Breast epithelium (tissue), 4 donors: Measurements from ENCODE around the gene SYCP1. TPM values are rescaled to one million over a fixed set of nuclear protein-coding genes. Genes with fewer than 3 reads are reported as not detected.

Experiments used
- DNase-seq, 2 donors: peaks; one replicate each; pipeline ENCODE4 v3.0.0-alpha.2; 2019; ENCODE audit warnings: low spot score in 2 of 2
- H3K27ac ChIP-seq, 2 donors: fragments of 200-600 bp; sonication (generic) in 1 of 2; one replicate each; pipeline ENCODE4 v1.5.1; 2016 to 2019; ENCODE audit warnings: mild to moderate bottlenecking in 1 of 2
- H3K27me3 ChIP-seq, 2 donors: fragments of 200-600 bp; sonication (generic) in 1 of 2; one replicate each; pipeline versions ENCODE4 v1.5.1 to v1.6.0; 2017 to 2019; ENCODE audit warnings: control low read depth in 1 of 2, mild to moderate bottlenecking in 1 of 2
- H3K36me3 ChIP-seq: fragments of 200-600 bp; one replicate; pipeline ENCODE4 v1.5.1; 2019
- H3K4me1 ChIP-seq, 2 donors: fragments of 200-600 bp; sonication (generic); one replicate each; pipeline ENCODE4 v1.5.1; 2016 to 2019; ENCODE audit warnings: control low read depth in 1 of 2
- H3K4me3 ChIP-seq, 3 donors: fragments of 200-600 bp; sonication (generic); 1 replicate in 2 of 3; 2 replicates in 1 of 3; pipeline ENCODE4 v1.5.1; 2016 to 2019; ENCODE audit warnings: mild to moderate bottlenecking in 3 of 3, moderate library complexity in 2 of 3
- H3K9me3 ChIP-seq, 2 donors: fragments of 200-600 bp; sonication (generic) in 1 of 2; one replicate each; pipeline ENCODE4 v1.5.1; 2016 to 2019; ENCODE audit warnings: control low read depth in 1 of 2
- CTCF ChIP-seq, 3 donors: fragments of 450-650 bp; IDR thresholded peaks; one replicate each; pipeline ENCODE4 v1.5.1; 2016 to 2017; ENCODE audit warnings: antibody characterized with exemption in 3 of 3, mild to moderate bottlenecking in 3 of 3, moderate library complexity in 3 of 3
- POLR2A ChIP-seq: fragments of 450-650 bp; IDR thresholded peaks from one replicate; pipeline ENCODE4 v1.6.1; 2016; ENCODE audit warnings: antibody characterized with exemption, mild to moderate bottlenecking, moderate library complexity
- POLR2AphosphoS5 ChIP-seq, 3 donors: sonication (generic); formaldehyde crosslinking; IDR thresholded peaks; one replicate each; pipeline ENCODE4 v1.6.1; 2017; ENCODE audit warnings: antibody characterized with exemption in 3 of 3
- intact Hi-C: fragments of 100-400 bp; cut with DNase I; formaldehyde crosslinking; loops from one replicate; pipeline ENCODE4 v1.15.1; 2023; ENCODE audit warnings: low total_unique reads
- total RNA-seq, 3 donors: library from RNA; depleted of rRNA; stranded (reverse); fragments of >200 nt; gene quantifications; one replicate each; pipeline ENCODE4 v1.1.0, GENCODE V29; 2016

Gene SYCP1
- total RNA-seq, 3 donors from 2014 or later = 0.16 TPM; not detected in 2

- Histone ChIP-seq H3K36me3 (no peaks in the 10 kb centered on the region), H3K27me3 (no peaks in the 10 kb centered on the region), H3K9me3 (no peaks in the 10 kb centered on the region), H3K4me1 (no peaks in the 10 kb centered on the region), H3K4me3 (no peak overlapping the region), H3K27ac (no peak overlapping the region)
- no peak for TF ChIP-seq CTCF (IDR thresholded peaks at IDR 0.05)
- no peak for DNase-seq
- intact Hi-C loops = no loop called here
Measured at GRCh38 chr1:115040501-115040900, 185.8 kb downstream of the SYCP1 start.

GRCh38 chr1:115041654-115042053, 187.0 kb downstream of the SYCP1 start:
- H3K27me3 ChIP-seq = no peaks in the 10 kb centered on the region
- no peak overlapping the region for H3K27ac ChIP-seq
- H3K4me1 ChIP-seq = no peaks in the 10 kb centered on the region
- H3K9me3 ChIP-seq = no peaks in the 10 kb centered on the region
- H3K4me3 ChIP-seq = no peak overlapping the region
- H3K36me3 ChIP-seq = no peaks in the 10 kb centered on the region
- no peak for TF ChIP-seq POLR2AphosphoS5 (IDR thresholded peaks at IDR 0.05)
- TF ChIP-seq CTCF (IDR thresholded peaks at IDR 0.05) = no peak
- TF ChIP-seq POLR2A = no peak
- intact Hi-C loops = no loop called here
- DNase-seq = no peak

Other genes with a start within 250 kb of the SYCP1 start
- 1 to 10 TPM; 2.6 to 5.9 (median 3.3) TPM for gene DENND2C, start 184.8 kb upstream of the SYCP1 start, total RNA-seq
- 1 to 10 TPM in 2 of 3 donors, not detected in 1; 2.3 to 2.9 TPM for gene AMPD1, start 159.3 kb upstream of the SYCP1 start, total RNA-seq
- 10 to 100 TPM; 23.4 to 27.4 (median 25.6) TPM for gene NRAS, start 138.1 kb upstream of the SYCP1 start, total RNA-seq
- 1,000 to 10,000 TPM in 1 of 3 donors, 100 to 1,000 TPM in 2; 489 to 1,906 (median 706) TPM for gene CSDE1, start 96.9 kb upstream of the SYCP1 start, total RNA-seq
- 10 to 100 TPM; 31.6 to 41.0 (median 32.3) TPM for gene SIKE1, start 74.2 kb upstream of the SYCP1 start, total RNA-seq
- gene TSHB, start 175.0 kb downstream of the SYCP1 start, total RNA-seq = not detected
- 1 to 10 TPM; 2.6 to 9.7 (median 3.7) TPM for gene TSPAN2, start 234.6 kb downstream of the SYCP1 start, total RNA-seq